ENCODE results near the gene NUDT13. TPM values are rescaled to one million over a fixed set of nuclear protein-coding genes. Genes with fewer than 3 reads are reported as not detected.

NUDT13 gene
- total RNA-seq, 5 donors from 2014 or later (not counting 1 experiment from before 2014, with no cell fraction given) = 0.49 to 3.3 (median 2.2) TPM

GRCh38 chr10:73076360-73077183 is 33.7 kb upstream of the NUDT13 start:
- CTCF ChIA-PET = interaction anchor here (0.6 to 0.9 kb wide), 3 partner anchors 9 to 37 kb away, joined by 3 to 8 read pairs (median 5); no protein-coding TSS in a partner anchor
- ATAC-seq (replicated peaks in 1 of 4) = no peak
- peaks cover 0 to 20% of the 10 kb centered on the region in 2 donors for H3K36me3 ChIP-seq (ENCODE audit: control insufficient read depth in 2 of 2, extremely low read depth in 1 of 2, insufficient read depth in 1 of 2, low read length in 1 of 2)

GRCh38 chr10:73079779-73080541 is 30.3 kb upstream of the NUDT13 start:
- Histone ChIP-seq H3K27me3 (replicated peaks in 1 of 2; ENCODE audit: control insufficient read depth in 2 of 2, extremely low read depth in 1 of 2, insufficient read depth in 2 of 2, low read length in 1 of 2) (no peaks in the 10 kb centered on the region), H3K27ac (ENCODE audit: low read length) (no peak overlapping the region), H3K4me1 (ENCODE audit: control insufficient read depth in 1 of 2, extremely low read depth in 1 of 2, insufficient read depth in 2 of 2, low read length in 2 of 2) (no peaks in the 10 kb centered on the region), H3K36me3 (ENCODE audit: control insufficient read depth in 2 of 2, extremely low read depth in 1 of 2, insufficient read depth in 1 of 2, low read length in 1 of 2) (peaks cover 0 to 3% of the 10 kb centered on the region in 2 donors), H3K9me3 (no peaks in the 10 kb centered on the region), H3K4me3 (ENCODE audit: control insufficient read depth in 1 of 2, extremely low read depth in 1 of 2, low read length in 1 of 2) (no peak overlapping the region)
- ChIA-PET CTCF (interaction anchor here in 1 of 2 donors (1.0 kb wide), 1 partner anchor 12 kb away, joined by 3 read pairs; no protein-coding TSS in a partner anchor), POLR2A (no interaction called here)
- DNase-seq (no peak), ATAC-seq (replicated peaks in 1 of 4) (no peak)
- no CpG with 5 or more reads among the region's 3 CpGs for WGBS (ENCODE audit: insufficient coverage)
- no peak overlapping the region for H3K27ac Mint-ChIP-seq
- no peak overlapping the region for H3K4me3 Mint-ChIP-seq
- H3K9me3 Mint-ChIP-seq = no peaks in the 10 kb centered on the region
- H3K36me3 Mint-ChIP-seq = no peaks in the 10 kb centered on the region
- H3K4me1 Mint-ChIP-seq = peaks cover 10 to 20% (median 20%) of the 10 kb centered on the region in 3 donors
- H3K27me3 Mint-ChIP-seq = no peaks in the 10 kb centered on the region

More at GRCh38 chr10:73076360-73077183, 33.7 kb upstream of the NUDT13 start:
- Mint-ChIP-seq H3K4me1 (peaks cover 6 to 9% (median 8%) of the 10 kb centered on the region in 3 donors), H3K4me3 (no peak overlapping the region), H3K27me3 (no peaks in the 10 kb centered on the region), H3K36me3 (peaks cover 16% of the 10 kb centered on the region), H3K9me3 (no peaks in the 10 kb centered on the region), H3K27ac (peak overlapping the region; percentile 60 to 68)
- WGBS (ENCODE audit: insufficient coverage) = 59% methylated on average over 3 of the region's 6 CpGs
- Histone ChIP-seq H3K27ac (ENCODE audit: low read length) (no peak overlapping the region), H3K9me3 (no peaks in the 10 kb centered on the region), H3K4me1 (ENCODE audit: control insufficient read depth in 1 of 2, extremely low read depth in 1 of 2, insufficient read depth in 2 of 2, low read length in 2 of 2) (no peaks in the 10 kb centered on the region), H3K27me3 (replicated peaks in 1 of 2; ENCODE audit: control insufficient read depth in 2 of 2, extremely low read depth in 1 of 2, insufficient read depth in 2 of 2, low read length in 1 of 2) (no peaks in the 10 kb centered on the region), H3K4me3 (ENCODE audit: control insufficient read depth in 1 of 2, extremely low read depth in 1 of 2, low read length in 1 of 2) (no peak overlapping the region)
- no peak for DNase-seq
- POLR2A ChIA-PET = interaction anchor here (0.6 to 2.1 kb wide), 2 partner anchors 20 to 102 kb away, joined by 3 to 13 read pairs; partner anchors contain the start of gene P4HA1 (in 1 of the 2)

GRCh38 chr10:73083221-73083620 is 27.0 kb upstream of the NUDT13 start:
- no peaks in the 10 kb centered on the region for H3K9me3 Mint-ChIP-seq
- H3K4me3 ChIP-seq (ENCODE audit: control insufficient read depth in 1 of 2, extremely low read depth in 1 of 2, low read length in 1 of 2) = no peak overlapping the region
- H3K27me3 Mint-ChIP-seq = no peaks in the 10 kb centered on the region
- H3K4me1 ChIP-seq (ENCODE audit: control insufficient read depth in 1 of 2, extremely low read depth in 1 of 2, insufficient read depth in 2 of 2, low read length in 2 of 2) = no peaks in the 10 kb centered on the region
- H3K27ac ChIP-seq (ENCODE audit: low read length) = no peak overlapping the region
- ChIA-PET POLR2A (interaction anchor here in 1 of 2 donors (1.8 kb wide), 1 partner anchor 10 kb away, joined by 5 read pairs; no protein-coding TSS in a partner anchor), CTCF (interaction anchor here in 1 of 2 donors (0.6 to 1.3 kb wide), 2 partner anchors 14 to 448 kb away, joined by 4 to 5 read pairs; partner anchors contain the start of gene P4HA1)
- H3K36me3 Mint-ChIP-seq = no peaks in the 10 kb centered on the region
- no peaks in the 10 kb centered on the region for H3K9me3 ChIP-seq
- H3K4me3 Mint-ChIP-seq = no peak overlapping the region
- no peaks in the 10 kb centered on the region for H3K27me3 ChIP-seq (replicated peaks in 1 of 2; ENCODE audit: control insufficient read depth in 2 of 2, extremely low read depth in 1 of 2, insufficient read depth in 2 of 2, low read length in 1 of 2)
- WGBS (ENCODE audit: insufficient coverage) = 63% methylated on average over 1 of the region's 2 CpGs
- H3K4me1 Mint-ChIP-seq = peaks cover 9 to 25% (median 17%) of the 10 kb centered on the region in 3 donors
- no peak overlapping the region for H3K27ac Mint-ChIP-seq
- no peak for DNase-seq
- H3K36me3 ChIP-seq (ENCODE audit: control insufficient read depth in 2 of 2, extremely low read depth in 1 of 2, insufficient read depth in 1 of 2, low read length in 1 of 2) = peaks cover 0 to 3% of the 10 kb centered on the region in 2 donors
- ATAC-seq (replicated peaks in 1 of 4) = no peak

- no peak overlapping the region for H3K4me3 Mint-ChIP-seq
- no peaks in the 10 kb centered on the region for H3K4me1 ChIP-seq (ENCODE audit: control insufficient read depth in 1 of 2, extremely low read depth in 1 of 2, insufficient read depth in 2 of 2, low read length in 2 of 2)
- H3K9me3 Mint-ChIP-seq = no peaks in the 10 kb centered on the region
- H3K36me3 Mint-ChIP-seq = no peaks in the 10 kb centered on the region
- no peak for ATAC-seq (replicated peaks in 1 of 4)
- POLR2A ChIA-PET = interaction anchor here in 1 of 2 donors (1.8 kb wide), 1 partner anchor 9 kb away, joined by 5 read pairs; no protein-coding TSS in a partner anchor
- H3K27me3 ChIP-seq (replicated peaks in 1 of 2; ENCODE audit: control insufficient read depth in 2 of 2, extremely low read depth in 1 of 2, insufficient read depth in 2 of 2, low read length in 1 of 2) = no peaks in the 10 kb centered on the region
- H3K27ac ChIP-seq (ENCODE audit: low read length) = no peak overlapping the region
- H3K9me3 ChIP-seq = no peaks in the 10 kb centered on the region
- CTCF ChIA-PET = interaction anchor here in 1 of 2 donors (0.6 to 0.8 kb wide), 2 partner anchors 10 to 327 kb away, joined by 3 to 4 read pairs; no protein-coding TSS in a partner anchor
- no peak overlapping the region for H3K4me3 ChIP-seq (ENCODE audit: control insufficient read depth in 1 of 2, extremely low read depth in 1 of 2, low read length in 1 of 2)
- no CpG with 5 or more reads among the region's 5 CpGs for WGBS (ENCODE audit: insufficient coverage)
- no peak overlapping the region for H3K27ac Mint-ChIP-seq
- no peaks in the 10 kb centered on the region for H3K27me3 Mint-ChIP-seq
- no peak for DNase-seq
- peaks cover 14 to 25% (median 17%) of the 10 kb centered on the region in 3 donors for H3K4me1 Mint-ChIP-seq
- no peaks in the 10 kb centered on the region for H3K36me3 ChIP-seq (ENCODE audit: control insufficient read depth in 2 of 2, extremely low read depth in 1 of 2, insufficient read depth in 1 of 2, low read length in 1 of 2)
These were observed 26.0 kb upstream of the NUDT13 start for GRCh38 chr10:73084209-73084608.

GRCh38 chr10:73086816-73087215 is 23.4 kb upstream of the NUDT13 start:
- Histone ChIP-seq H3K4me1 (ENCODE audit: control insufficient read depth in 1 of 2, extremely low read depth in 1 of 2, insufficient read depth in 2 of 2, low read length in 2 of 2) (no peaks in the 10 kb centered on the region), H3K9me3 (no peaks in the 10 kb centered on the region), H3K4me3 (ENCODE audit: control insufficient read depth in 1 of 2, extremely low read depth in 1 of 2, low read length in 1 of 2) (no peak overlapping the region), H3K36me3 (ENCODE audit: control insufficient read depth in 2 of 2, extremely low read depth in 1 of 2, insufficient read depth in 1 of 2, low read length in 1 of 2) (peaks cover 0 to 5% of the 10 kb centered on the region in 2 donors), H3K27ac (ENCODE audit: low read length) (no peak overlapping the region), H3K27me3 (replicated peaks in 1 of 2; ENCODE audit: control insufficient read depth in 2 of 2, extremely low read depth in 1 of 2, insufficient read depth in 2 of 2, low read length in 1 of 2) (no peaks in the 10 kb centered on the region)
- ChIA-PET POLR2A (no interaction called here), CTCF (interaction anchor here in 1 of 2 donors (0.6 kb wide), 1 partner anchor 853 kb away, joined by 3 read pairs; no protein-coding TSS in a partner anchor)
- Mint-ChIP-seq H3K36me3 (peaks cover 4% of the 10 kb centered on the region), H3K9me3 (no peaks in the 10 kb centered on the region), H3K4me1 (peaks cover 14 to 25% (median 20%) of the 10 kb centered on the region in 3 donors), H3K27ac (no peak overlapping the region), H3K27me3 (no peaks in the 10 kb centered on the region), H3K4me3 (no peak overlapping the region)
- DNase-seq (no peak), ATAC-seq (replicated peaks in 1 of 4) (no peak)
- WGBS (ENCODE audit: insufficient coverage) = no CpG with 5 or more reads among the region's 4 CpGs

GRCh38 chr10:73088304-73088703 is 22.0 kb upstream of the NUDT13 start:
- ChIA-PET CTCF (interaction anchor here in 1 of 2 donors (1.0 kb wide), 1 partner anchor 8 kb away, joined by 5 read pairs; no protein-coding TSS in a partner anchor), POLR2A (no interaction called here)
- Mint-ChIP-seq H3K27me3 (no peaks in the 10 kb centered on the region), H3K27ac (no peak overlapping the region), H3K4me3 (no peak overlapping the region), H3K4me1 (peaks cover 13 to 21% (median 20%) of the 10 kb centered on the region in 3 donors), H3K36me3 (peaks cover 6% of the 10 kb centered on the region), H3K9me3 (no peaks in the 10 kb centered on the region)
- H3K27me3 ChIP-seq (replicated peaks in 1 of 2; ENCODE audit: control insufficient read depth in 2 of 2, extremely low read depth in 1 of 2, insufficient read depth in 2 of 2, low read length in 1 of 2) = no peaks in the 10 kb centered on the region
- H3K36me3 ChIP-seq (ENCODE audit: control insufficient read depth in 2 of 2, extremely low read depth in 1 of 2, insufficient read depth in 1 of 2, low read length in 1 of 2) = peaks cover 0 to 5% of the 10 kb centered on the region in 2 donors
- H3K9me3 ChIP-seq = no peaks in the 10 kb centered on the region
- no peaks in the 10 kb centered on the region for H3K4me1 ChIP-seq (ENCODE audit: control insufficient read depth in 1 of 2, extremely low read depth in 1 of 2, insufficient read depth in 2 of 2, low read length in 2 of 2)
- no peak overlapping the region for H3K27ac ChIP-seq (ENCODE audit: low read length)
- ATAC-seq (replicated peaks in 1 of 4) (no peak), DNase-seq (no peak)
- no peak overlapping the region for H3K4me3 ChIP-seq (ENCODE audit: control insufficient read depth in 1 of 2, extremely low read depth in 1 of 2, low read length in 1 of 2)

All from T-cell (primary cell).